Activated gamma-delta T cell treated with anti-CD3 and anti-CD28 coated beads, Interleukin-2, amount 50 U/mL, for 16 hours (primary cell): ENCODE measurements around the gene DNAJC8.

Experiments used
- DNase-seq: peaks from one replicate; pipeline ENCODE4 v3.0.0-alpha.2; 2020; ENCODE audit warnings: low read depth

The DNAJC8 gene

GRCh38 chr1:28170001-28170596 is 62.7 kb downstream of the DNAJC8 start:
- DNase-seq, result no peak

- no peak for DNase-seq
Measured at GRCh38 chr1:28163496-28164161, 69.2 kb downstream of the DNAJC8 start.

GRCh38 chr1:28162151-28162550 is 70.7 kb downstream of the DNAJC8 start:
- DNase-seq, result no peak

- DNase-seq, result no peak
Measured at GRCh38 chr1:28161751-28162150, 71.1 kb downstream of the DNAJC8 start.

- DNase-seq, result no peak
Measured at GRCh38 chr1:28160782-28161266, 72.0 kb downstream of the DNAJC8 start.

GRCh38 chr1:28159680-28160079 is 73.1 kb downstream of the DNAJC8 start:
- no peak for DNase-seq

- DNase-seq, result no peak
Measured at GRCh38 chr1:28159243-28159642, 73.6 kb downstream of the DNAJC8 start.

GRCh38 chr1:28157894-28158293 is 74.9 kb downstream of the DNAJC8 start:
- DNase-seq, result no peak

- DNase-seq, result no peak
Measured at GRCh38 chr1:28156821-28157220, 76.0 kb downstream of the DNAJC8 start.

GRCh38 chr1:28155628-28156027 is 77.2 kb downstream of the DNAJC8 start:
- DNase-seq, result no peak

- no peak for DNase-seq
Measured at GRCh38 chr1:28154078-28154594, 78.7 kb downstream of the DNAJC8 start.
